Activated gamma-delta T cell treated with anti-CD3 and anti-CD28 coated beads, Interleukin-2, amount 50 U/mL, for 16 hours (primary cell): ENCODE results near the gene C1orf141.
"Not testable (repeated sequence)": the region's sequence is repeated elsewhere in the genome, so short reads cannot be mapped to it uniquely, and the experiment has no call there.

Source experiments
- DNase-seq: peaks from one replicate; pipeline ENCODE4 v3.0.0-alpha.2; 2020; ENCODE audit warnings: low read depth

C1orf141 gene

GRCh38 chr1:67142931-67143330 is 8.2 kb upstream of the C1orf141 start:
- DNase-seq, result no peak

GRCh38 chr1:67141832-67142231 is 7.1 kb upstream of the C1orf141 start:
- not testable (repeated sequence) for DNase-seq

DNA sequence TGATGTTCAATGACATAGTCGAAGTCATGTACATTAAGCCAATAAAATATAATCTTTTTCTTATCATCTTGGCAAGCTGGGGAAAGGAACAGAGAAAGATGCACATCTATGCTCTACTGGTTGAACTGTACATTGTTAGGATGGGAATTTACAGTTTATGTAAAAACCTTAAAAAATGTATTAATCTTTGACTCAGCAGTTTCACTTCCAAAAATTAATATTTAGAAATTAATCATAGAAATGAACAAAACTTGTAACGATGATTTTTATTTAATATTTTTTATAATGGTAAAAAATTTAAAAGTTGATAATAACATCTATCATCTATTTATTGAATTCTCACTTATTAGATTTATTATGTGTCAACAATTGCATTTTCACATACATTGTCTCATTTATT is 5.7 kb upstream of the C1orf141 start:
- DNase-seq, result no peak

DNA sequence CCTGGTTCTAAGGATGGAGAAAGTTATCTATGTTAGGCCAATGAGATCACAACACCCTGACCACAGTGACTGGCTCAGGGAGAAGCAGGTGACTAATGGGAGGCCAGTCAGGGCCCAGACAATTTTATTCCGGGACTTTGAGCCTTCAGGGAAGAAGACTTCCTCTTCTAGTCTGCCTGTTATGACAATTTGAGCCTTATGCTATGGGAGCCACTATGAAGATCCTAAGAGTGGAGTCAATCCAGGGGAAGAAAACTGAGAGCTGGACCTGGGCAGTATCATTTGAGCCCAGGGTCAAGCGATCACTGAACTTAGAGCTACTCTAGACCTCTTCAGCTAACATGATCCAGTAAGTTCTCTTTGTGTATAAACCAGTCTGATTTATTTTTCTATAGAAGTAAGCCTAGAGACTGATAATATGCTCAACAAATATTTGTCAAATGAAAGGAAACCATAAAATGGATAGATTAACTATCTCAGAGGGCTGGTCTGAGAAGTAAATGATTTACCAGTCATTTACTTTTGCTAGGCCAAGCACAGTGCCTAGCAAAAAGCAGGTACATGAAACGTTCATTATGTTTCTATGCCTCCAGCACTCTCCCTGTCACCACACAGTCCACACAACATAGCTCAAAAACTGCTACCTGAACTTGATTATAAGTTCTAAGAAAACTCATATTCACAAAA is 4.2 kb upstream of the C1orf141 start:
- no peak for DNase-seq

- no peak for DNase-seq
Observed at GRCh38 chr1:67137307-67137753, 2.6 kb upstream of the C1orf141 start.

- DNase-seq, result no peak
Observed at GRCh38 chr1:67135354-67135753, 584 bp upstream of the C1orf141 start.

- DNase-seq, result no peak
Observed at GRCh38 chr1:67133177-67133576, 1.6 kb downstream of the C1orf141 start.

DNA sequence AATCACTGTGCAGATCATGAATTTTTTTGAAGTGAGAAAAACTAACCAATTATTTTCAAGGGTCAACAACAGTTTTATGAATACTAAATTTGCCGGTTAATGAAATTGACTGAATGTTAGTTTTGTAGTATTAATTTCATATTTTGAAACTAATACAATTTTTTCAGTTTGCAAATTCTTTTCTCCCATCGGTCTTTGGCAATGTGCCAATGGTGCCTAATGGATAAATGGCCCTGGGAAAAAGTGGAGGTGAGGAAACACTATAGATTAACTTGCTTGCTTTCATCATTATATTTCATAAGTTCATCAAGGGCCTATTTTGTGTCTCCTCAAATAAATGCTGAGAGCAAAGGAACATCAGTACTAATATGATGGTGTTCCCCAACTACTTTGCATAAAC is 4.1 kb downstream of the C1orf141 start:
- DNase-seq, result no peak

GRCh38 chr1:67126974-67127373 is 7.8 kb downstream of the C1orf141 start:
- no peak for DNase-seq

- DNase-seq, result no peak
Observed at GRCh38 chr1:67126111-67126746, 8.5 kb downstream of the C1orf141 start.

DNA sequence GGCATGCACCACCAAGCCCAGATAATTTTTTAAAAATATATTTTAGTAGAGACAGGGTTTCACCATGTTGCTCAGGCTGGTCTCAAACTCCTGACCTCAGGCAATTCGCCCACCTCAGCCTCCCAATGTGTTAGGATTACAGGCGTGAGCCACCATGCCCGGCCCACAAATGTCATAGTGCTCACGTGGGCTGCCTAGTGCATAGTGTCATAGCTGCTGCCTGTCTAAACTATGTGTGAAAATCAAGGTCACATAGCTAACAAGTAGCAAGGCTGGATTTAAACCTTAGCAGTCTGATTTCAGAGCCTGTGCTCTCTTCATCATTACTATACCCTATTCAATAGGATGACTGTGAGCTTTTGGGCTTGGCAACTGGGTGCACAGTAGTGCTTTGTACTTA is 10.3 kb downstream of the C1orf141 start:
- DNase-seq, result no peak

DNA sequence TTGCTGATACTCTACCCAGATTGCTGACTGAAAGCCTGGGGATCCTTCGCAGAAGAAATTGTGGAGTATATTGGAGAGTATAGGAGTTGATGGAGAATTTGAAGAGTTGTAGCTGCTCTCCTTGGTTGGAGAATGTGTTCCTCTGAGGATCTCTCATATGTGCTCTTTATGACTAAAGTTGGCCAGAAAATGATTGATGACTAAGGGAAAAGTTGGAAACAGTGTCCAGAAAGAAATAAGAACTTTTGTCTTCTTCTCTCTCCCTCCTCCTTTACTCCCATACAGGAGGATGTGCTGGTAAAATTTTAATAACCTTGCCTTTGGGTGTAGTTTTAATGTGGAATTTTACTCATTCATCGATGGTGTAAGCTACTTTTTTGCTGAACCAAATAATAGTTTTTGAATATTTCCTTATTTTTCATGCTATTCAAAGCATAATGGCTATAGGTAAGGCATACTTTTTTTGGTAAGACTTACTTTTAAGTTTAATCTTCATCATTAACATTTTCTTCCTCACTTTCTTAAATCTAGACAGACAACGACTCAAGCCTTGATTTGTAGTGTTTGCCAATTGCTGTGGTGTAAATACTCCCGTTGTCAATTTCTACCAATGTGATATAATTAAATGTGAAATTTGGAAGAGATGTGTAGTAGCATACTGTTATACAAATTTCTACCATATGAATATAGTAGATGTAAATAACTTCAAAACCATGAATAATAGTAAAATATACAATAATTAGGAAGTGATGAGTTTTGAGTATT is 13.7 kb downstream of the C1orf141 start:
- no peak for DNase-seq

GRCh38 chr1:67118646-67119045 is 16.1 kb downstream of the C1orf141 start:
- no peak for DNase-seq

- DNase-seq, result no peak
Observed at GRCh38 chr1:67118191-67118590, 16.6 kb downstream of the C1orf141 start.

GRCh38 chr1:67114162-67114561 is 20.6 kb downstream of the C1orf141 start:
- DNase-seq, result no peak

DNA sequence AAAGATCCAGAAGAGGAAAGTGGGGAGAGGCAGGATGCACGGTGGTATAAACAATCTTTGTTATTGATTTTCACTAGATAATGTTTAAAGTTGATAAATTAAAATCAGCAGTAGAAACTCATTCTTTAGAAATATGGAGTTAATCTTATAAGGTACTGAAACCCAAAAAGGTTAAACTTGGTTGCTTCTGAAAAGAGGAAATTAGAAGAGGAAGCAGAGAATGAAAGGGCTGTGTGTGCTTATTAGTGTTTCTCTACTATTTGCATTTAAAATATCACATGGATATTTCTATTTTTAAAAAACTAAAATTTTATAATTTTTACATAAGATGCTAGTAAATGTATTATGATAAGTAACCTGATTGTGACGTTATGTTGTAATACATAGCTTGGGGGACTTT is 24.4 kb downstream of the C1orf141 start:
- DNase-seq, result no peak

GRCh38 chr1:67105508-67105907 is 29.3 kb downstream of the C1orf141 start:
- no peak for DNase-seq

- DNase-seq, result no peak
Observed at GRCh38 chr1:67103548-67103947, 31.2 kb downstream of the C1orf141 start.

DNA sequence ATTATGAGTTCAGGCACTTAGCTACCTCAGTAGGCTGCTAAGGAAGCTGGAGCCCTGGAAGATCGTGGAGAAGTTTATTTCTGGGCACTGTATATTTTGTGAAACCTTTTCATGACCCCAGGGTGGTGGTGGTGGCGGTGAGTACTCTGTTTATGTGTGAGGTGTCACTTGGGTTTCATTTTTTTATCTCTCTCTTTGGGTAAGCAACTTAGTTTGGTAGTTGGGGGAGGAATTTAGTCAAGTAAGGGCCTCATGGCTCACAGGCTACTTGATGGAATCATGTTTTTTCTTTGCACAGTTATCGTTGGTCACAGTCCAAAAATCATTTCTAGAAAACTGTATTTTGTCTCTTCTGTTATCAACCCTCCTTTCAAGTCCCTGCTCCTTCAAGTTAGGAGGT is 33.9 kb downstream of the C1orf141 start:
- no peak for DNase-seq

DNA sequence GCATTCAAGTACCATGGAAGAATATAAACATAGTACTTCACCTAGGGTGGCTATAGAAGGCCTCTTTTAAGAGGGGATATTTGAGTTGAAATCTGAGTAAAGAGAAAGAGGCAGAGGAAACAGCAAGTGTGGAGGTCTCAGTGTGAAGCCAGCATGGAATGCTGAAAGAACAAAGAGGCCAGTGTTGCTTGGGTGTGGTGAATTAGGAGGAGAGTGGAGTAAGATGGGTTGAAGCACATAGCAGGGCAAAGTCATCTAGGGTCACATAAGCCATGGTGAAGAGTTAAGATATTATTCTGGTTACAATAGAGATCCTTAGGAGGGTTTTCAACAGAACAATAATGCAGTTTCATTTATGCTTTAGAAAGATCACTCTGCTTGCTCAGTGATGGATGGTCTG is 37.5 kb downstream of the C1orf141 start:
- DNase-seq, result no peak

GRCh38 chr1:67094191-67094590 is 40.6 kb downstream of the C1orf141 start:
- DNase-seq, result no peak

DNA sequence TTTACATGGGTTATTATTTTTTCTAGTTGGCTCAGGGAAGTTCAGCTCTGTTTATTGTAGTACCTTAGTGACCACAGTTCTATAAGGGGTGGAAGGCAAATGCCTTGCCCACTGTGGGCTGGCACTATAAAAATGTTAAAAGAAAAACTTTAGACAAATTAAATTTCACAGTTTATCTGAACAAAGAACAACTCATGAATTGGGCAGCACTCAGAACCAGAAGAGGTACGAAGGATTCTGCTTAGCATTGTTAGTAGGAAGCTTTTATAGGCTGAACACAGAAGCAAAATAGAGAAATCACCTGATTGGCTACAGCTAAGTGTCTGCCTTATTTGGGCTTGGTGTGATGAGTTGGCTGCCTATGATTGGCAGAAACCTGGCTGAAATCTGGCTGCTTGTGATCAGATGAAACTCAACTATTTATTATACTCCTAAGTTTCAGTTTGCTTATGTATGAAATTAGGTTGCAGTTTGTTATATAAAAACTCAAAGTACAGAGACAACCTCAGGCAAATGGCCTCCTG is 45.0 kb downstream of the C1orf141 start:
- DNase-seq, result no peak

DNA sequence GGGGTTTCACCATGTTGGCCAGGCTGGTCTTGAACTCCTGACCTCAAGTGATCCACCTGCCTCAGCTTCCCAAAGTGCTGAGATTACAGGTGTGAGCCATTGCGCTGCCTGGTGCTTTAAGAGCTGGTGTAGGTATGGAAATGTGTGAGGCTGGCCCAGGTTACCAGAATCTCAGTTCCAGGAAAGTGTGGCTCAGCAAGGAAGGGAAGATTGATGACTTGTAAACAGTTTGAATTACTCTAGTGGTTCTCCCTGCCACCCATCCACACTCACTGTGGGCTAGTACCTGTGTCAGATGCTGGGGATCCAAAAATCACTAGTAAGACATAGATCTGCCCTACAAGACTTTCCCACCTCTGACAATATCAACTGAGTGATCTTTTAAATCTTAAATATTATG is 46.3 kb downstream of the C1orf141 start:
- DNase-seq, result no peak
